WERI-Rb-1 (cell line): Measurements from ENCODE around the gene RPGRIP1L.

Experiments
- DNase-seq: peaks from one replicate; pipeline ENCODE4 v3.0.0-alpha.2; 2020
- H3K27ac ChIP-seq: fragments of 250-450 bp; sonication (Bioruptor Pico); 2 replicates; pipeline ENCODE4 v1.5.1; 2020; ENCODE audit warnings: mild to moderate bottlenecking, moderate library complexity
- H3K27me3 ChIP-seq: fragments of 250-450 bp; sonication (Bioruptor Pico); 2 replicates; pipeline ENCODE4 v1.5.1; 2021; ENCODE audit warnings: mild to moderate bottlenecking, low read depth, moderate library complexity; ENCODE audit not compliant: insufficient read depth, severe bottlenecking
- H3K36me3 ChIP-seq: fragments of 250-450 bp; sonication (Bioruptor Pico); 2 replicates; pipeline ENCODE4 v1.5.1; 2020; ENCODE audit warnings: mild to moderate bottlenecking, moderate library complexity
- H3K4me3 ChIP-seq: 2 replicates; pipeline ENCODE4 v1.5.1; 2011; ENCODE audit warnings: low read depth, mild to moderate bottlenecking, control low read depth, low read length
- H3K9me3 ChIP-seq: fragments of 250-450 bp; sonication (Bioruptor Pico); 2 replicates; pipeline ENCODE4 v1.5.1; 2021; ENCODE audit warnings: mild to moderate bottlenecking, moderate library complexity; ENCODE audit not compliant: severe bottlenecking
- TF ChIP-seq, protein P1 (sequence below): IDR thresholded peaks from 2 replicates; pipeline ENCODE4 v1.5.1; 2011; ENCODE audit warnings: low read depth, mild to moderate bottlenecking, control low read depth, inconsistent platforms, low read length

RPGRIP1L gene

DNA sequence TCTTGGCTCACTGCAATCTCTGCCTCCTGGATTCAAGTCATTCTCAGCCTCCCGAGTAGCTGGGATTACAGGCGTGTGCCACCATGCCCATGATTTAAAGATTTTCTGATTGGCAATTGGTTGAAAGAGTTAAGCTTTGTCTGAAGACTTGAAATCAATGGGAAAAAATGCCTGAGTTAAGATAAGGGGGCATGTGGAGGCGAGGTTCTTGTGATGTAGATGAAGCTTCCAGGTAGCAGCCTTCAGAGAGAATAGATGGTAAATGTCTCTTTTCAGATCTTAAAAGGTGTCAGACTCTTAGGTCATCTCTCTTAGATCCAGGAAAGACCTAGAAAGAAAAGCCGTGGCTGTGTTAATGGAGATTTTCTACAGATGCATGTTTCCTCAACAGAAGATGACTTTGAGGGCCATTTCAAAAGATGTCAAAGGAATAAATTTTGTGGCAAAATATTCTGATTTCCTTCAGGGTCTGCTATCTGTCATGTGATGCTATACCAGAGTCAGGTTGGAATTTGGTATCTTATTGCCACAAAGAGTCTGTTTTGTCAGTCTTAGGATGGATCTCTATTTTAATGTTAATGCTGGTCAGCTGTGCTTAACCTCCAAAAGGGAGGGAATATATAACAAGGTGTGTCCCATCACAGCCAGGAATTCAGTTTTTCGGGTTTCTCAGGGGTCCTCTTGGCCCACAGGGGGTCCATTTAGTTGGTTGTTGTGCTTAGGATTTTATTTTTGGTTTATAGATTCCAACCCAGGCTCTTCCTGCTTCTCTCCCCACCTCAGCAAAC, 142.4 kb downstream of the RPGRIP1L start:
- DNase-seq = no peak
- Histone ChIP-seq H3K27me3 (no peaks in the 10 kb centered on the region), H3K4me3 (no peak overlapping the region), H3K27ac (no peak overlapping the region), H3K36me3 (no peaks in the 10 kb centered on the region), H3K9me3 (no peaks in the 10 kb centered on the region)
- TF ChIP-seq, protein P1, sequence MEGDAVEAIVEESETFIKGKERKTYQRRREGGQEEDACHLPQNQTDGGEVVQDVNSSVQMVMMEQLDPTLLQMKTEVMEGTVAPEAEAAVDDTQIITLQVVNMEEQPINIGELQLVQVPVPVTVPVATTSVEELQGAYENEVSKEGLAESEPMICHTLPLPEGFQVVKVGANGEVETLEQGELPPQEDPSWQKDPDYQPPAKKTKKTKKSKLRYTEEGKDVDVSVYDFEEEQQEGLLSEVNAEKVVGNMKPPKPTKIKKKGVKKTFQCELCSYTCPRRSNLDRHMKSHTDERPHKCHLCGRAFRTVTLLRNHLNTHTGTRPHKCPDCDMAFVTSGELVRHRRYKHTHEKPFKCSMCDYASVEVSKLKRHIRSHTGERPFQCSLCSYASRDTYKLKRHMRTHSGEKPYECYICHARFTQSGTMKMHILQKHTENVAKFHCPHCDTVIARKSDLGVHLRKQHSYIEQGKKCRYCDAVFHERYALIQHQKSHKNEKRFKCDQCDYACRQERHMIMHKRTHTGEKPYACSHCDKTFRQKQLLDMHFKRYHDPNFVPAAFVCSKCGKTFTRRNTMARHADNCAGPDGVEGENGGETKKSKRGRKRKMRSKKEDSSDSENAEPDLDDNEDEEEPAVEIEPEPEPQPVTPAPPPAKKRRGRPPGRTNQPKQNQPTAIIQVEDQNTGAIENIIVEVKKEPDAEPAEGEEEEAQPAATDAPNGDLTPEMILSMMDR = no peak

DNA sequence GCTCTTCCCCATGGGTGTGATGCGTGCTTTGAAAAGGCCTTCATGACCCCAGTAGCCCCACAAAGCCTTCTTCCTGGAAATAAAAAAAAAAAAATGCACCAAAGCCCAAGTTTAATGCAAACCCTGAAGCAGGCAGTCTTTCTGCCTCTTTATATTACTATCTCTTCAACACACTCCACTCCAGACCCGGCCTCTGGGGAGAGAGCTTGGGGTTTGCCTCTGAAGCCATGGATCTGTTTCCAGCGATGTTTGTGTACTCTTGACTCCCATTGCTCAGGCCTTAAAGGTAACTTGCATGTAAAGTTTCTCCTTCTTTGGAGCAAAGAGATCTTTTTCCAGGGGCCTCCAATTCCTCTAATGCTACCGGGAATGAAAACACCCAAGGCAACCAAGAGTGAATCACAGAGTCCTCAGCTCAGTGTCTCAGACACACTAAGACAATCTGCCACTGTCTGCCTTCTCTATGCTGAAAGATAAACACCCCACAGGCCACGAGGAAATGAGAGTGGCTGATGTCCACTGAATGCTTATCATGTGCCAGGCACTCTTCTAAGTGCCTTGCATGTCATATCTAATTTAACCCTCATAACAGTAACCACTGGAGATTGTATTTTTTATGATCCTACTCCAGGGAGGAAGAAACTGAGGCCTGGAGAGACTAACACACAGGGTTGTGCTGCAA, 144.2 kb downstream of the RPGRIP1L start:
- no peak for DNase-seq
- no peak overlapping the region for H3K27ac ChIP-seq
- H3K36me3 ChIP-seq = no peaks in the 10 kb centered on the region
- no peaks in the 10 kb centered on the region for H3K9me3 ChIP-seq
- H3K27me3 ChIP-seq = no peaks in the 10 kb centered on the region
- TF ChIP-seq, protein P1 = no peak
- H3K4me3 ChIP-seq = no peak overlapping the region

DNA sequence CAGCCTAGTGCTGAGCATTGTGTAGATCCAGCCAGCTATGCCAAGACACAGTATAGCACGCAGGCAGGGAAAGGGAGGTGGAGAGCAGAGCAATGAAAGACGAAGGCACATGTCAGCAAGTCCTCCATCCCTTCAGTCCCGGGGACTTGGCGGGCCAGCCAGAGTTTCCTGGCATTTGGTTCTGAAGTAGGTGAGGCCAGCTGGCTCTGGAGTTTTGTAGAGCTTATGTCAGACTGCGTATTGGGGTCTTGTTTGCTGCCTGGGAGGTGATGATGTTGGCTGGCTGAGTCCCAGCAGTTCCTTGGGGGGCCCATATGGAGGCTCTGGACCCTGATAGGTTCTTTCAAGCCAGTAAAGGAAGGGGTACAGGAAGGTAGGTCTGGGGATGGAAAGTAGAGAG, 144.9 kb downstream of the RPGRIP1L start:
- Histone ChIP-seq H3K27me3 (no peaks in the 10 kb centered on the region), H3K9me3 (no peaks in the 10 kb centered on the region), H3K4me3 (no peak overlapping the region), H3K27ac (no peak overlapping the region), H3K36me3 (no peaks in the 10 kb centered on the region)
- TF ChIP-seq, protein P1 = no peak
- DNase-seq = no peak

DNA sequence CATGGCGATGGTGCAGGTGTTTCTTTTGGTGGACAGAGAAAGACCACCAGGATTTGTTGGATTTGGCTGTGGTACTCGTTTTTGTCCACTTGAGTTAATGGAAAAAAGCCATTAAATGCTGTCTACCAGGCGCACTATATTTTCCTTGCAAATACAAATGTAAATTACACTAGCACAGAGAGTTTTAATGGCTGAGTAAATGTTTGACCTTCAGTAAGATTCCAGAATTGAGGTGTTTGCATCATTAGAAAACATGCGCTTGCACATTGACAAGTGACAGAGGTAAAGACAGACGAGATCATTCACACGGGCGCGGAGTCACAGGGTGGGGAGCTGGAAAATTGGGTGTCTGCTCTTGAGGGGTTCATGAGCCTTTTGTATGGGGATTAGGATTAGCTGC, 147.1 kb downstream of the RPGRIP1L start:
- no peak for DNase-seq

DNA sequence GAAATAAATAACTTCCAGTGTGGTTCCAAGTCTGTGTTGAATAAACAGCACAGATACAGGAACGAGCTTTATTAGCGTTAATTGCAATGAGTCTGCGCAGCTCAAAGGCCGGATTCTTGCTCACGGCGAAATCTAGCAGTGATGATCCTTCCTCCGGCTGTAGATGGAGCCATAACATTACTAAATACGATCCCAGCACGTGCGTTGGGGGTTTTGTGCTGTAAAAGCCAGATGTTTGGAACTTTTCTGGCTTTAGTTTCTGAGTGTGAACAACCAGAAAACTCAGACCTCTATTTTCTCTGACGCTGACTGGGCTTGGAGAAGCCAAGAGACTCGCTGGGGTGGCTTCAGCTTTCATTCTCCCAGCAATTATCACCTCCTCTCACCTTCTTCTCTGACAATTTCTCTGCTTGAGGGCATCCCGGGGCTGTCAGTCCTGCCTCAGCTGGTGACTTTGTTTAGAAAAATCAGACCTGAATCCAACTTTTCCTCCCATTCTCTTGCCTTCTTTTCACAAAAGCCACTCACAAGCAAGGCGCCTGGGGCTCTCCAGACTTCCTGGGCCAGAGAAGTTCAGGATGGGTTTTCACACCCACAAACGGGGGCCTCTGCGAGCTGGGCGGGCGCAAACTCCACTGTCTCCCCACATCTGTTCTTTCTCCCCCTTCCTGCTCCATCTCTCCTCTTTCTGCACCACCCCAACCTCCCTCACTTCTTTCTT, 153.5 kb downstream of the RPGRIP1L start:
- Histone ChIP-seq H3K4me3 (no peak overlapping the region), H3K36me3 (no peaks in the 10 kb centered on the region), H3K27ac (no peak overlapping the region), H3K27me3 (no peaks in the 10 kb centered on the region), H3K9me3 (no peaks in the 10 kb centered on the region)
- TF ChIP-seq, protein P1 = peak; percentile 77
- peak; percentile 41 for DNase-seq

More for the DNA sequence above, 147.1 kb downstream of the RPGRIP1L start:
- Histone ChIP-seq H3K27ac (no peak overlapping the region), H3K4me3 (no peak overlapping the region), H3K9me3 (no peaks in the 10 kb centered on the region), H3K36me3 (no peaks in the 10 kb centered on the region), H3K27me3 (no peaks in the 10 kb centered on the region)
- TF ChIP-seq, protein P1 = no peak
